ENCODE results near the gene IL19. TPM values are rescaled to one million over a fixed set of nuclear protein-coding genes. Genes with fewer than 3 reads are reported as not detected.

Gene IL19
- total and polyA plus RNA-seq, 8 donors, result 3.1 to 25.9 TPM; not detected in 6

- 59 to 73% (median 63%) methylated on average over 3 of the region's 3 CpGs for whole genome bisulfite sequencing, 5 donors
- H3K4me3 ChIP-seq, result no peak overlapping the region
- no peaks in the 10 kb centered on the region for H3K36me3 ChIP-seq
- TF ChIP-seq CTCF (IDR thresholded peaks at IDR 0.05) (no peak), POLR2A (IDR thresholded peaks at IDR 0.05) (no peak), POLR2AphosphoS5 (IDR thresholded peaks at IDR 0.05) (no peak)
- intact Hi-C loops (cut with DNase I; ENCODE audit: low total_unique reads), result no loop called here
- peaks cover 0 to 4% (median 0%) of the 10 kb centered on the region in 4 donors for H3K4me1 ChIP-seq
- DNase-seq, result peak in 1 of 2 donors; percentile 76
- no peaks in the 10 kb centered on the region for H3K27me3 ChIP-seq
- H3K9me3 ChIP-seq, result no peaks in the 10 kb centered on the region
- no peak overlapping the region for H3K27ac ChIP-seq
Observed at GRCh38 chr1:206854401-206855129, 84.0 kb downstream of the IL19 start.

- Histone ChIP-seq H3K36me3 (no peaks in the 10 kb centered on the region), H3K27ac (no peak overlapping the region), H3K9me3 (no peaks in the 10 kb centered on the region), H3K4me3 (no peak overlapping the region), H3K4me1 (peaks cover 0 to 4% (median 0%) of the 10 kb centered on the region in 4 donors), H3K27me3 (no peaks in the 10 kb centered on the region)
- DNase-seq, result no peak
- intact Hi-C loops (cut with DNase I; ENCODE audit: low total_unique reads), result no loop called here
- 81 to 94% (median 90%) methylated on average over 2 of the region's 2 CpGs for WGBS, 5 donors
- TF ChIP-seq CTCF (IDR thresholded peaks at IDR 0.05) (no peak), POLR2A (IDR thresholded peaks at IDR 0.05) (no peak), EP300 (IDR thresholded peaks at IDR 0.05) (no peak), POLR2AphosphoS5 (IDR thresholded peaks at IDR 0.05) (no peak)
Observed at GRCh38 chr1:206855859-206856258, 85.3 kb downstream of the IL19 start.

GRCh38 chr1:206856674-206857464 lies 86.3 kb downstream of the IL19 start:
- Histone ChIP-seq H3K36me3 (no peaks in the 10 kb centered on the region), H3K4me3 (no peak overlapping the region), H3K9me3 (no peaks in the 10 kb centered on the region), H3K27me3 (no peaks in the 10 kb centered on the region), H3K27ac (no peak overlapping the region), H3K4me1 (peaks cover 0 to 4% (median 0%) of the 10 kb centered on the region in 4 donors)
- no peak for TF ChIP-seq CTCF (IDR thresholded peaks at IDR 0.05)
- TF ChIP-seq POLR2A (IDR thresholded peaks at IDR 0.05), result no peak
- no peak for TF ChIP-seq POLR2AphosphoS5 (IDR thresholded peaks at IDR 0.05)
- no peak for TF ChIP-seq EP300 (IDR thresholded peaks at IDR 0.05)
- intact Hi-C loops (cut with DNase I; ENCODE audit: low total_unique reads), result no loop called here
- 81 to 92% (median 88%) methylated on average over 5 of the region's 5 CpGs for WGBS, 5 donors
- no peak for DNase-seq

- TF ChIP-seq EP300 (IDR thresholded peaks at IDR 0.05) (no peak), POLR2A (IDR thresholded peaks at IDR 0.05) (no peak), CTCF (IDR thresholded peaks at IDR 0.05) (no peak), POLR2AphosphoS5 (IDR thresholded peaks at IDR 0.05) (no peak)
- Histone ChIP-seq H3K4me1 (peaks cover 0 to 4% (median 0%) of the 10 kb centered on the region in 4 donors), H3K27me3 (no peaks in the 10 kb centered on the region), H3K27ac (no peak overlapping the region), H3K9me3 (no peaks in the 10 kb centered on the region), H3K4me3 (no peak overlapping the region), H3K36me3 (no peaks in the 10 kb centered on the region)
- intact Hi-C loops (cut with DNase I; ENCODE audit: low total_unique reads), result no loop called here
- 65 to 73% (median 68%) methylated on average over 5 of the region's 5 CpGs for WGBS, 5 donors
- peak in 1 of 2 donors; percentile 30 for DNase-seq
Observed at GRCh38 chr1:206859082-206859521, 88.5 kb downstream of the IL19 start.

Data from stomach (tissue), 9 donors.